GM18505 (cell line): Measurements from ENCODE around the gene MSH6.
A peak's percentile ranks its signal among the peaks of the same experiment; 100 is the strongest.

Experiments
- ATAC-seq: cut with Tn5 transposase; IDR thresholded peaks from one replicate; pipeline ENCODE4 v1.9.1; 2021; ENCODE audit not compliant: unreplicated experiment
- POLR2A ChIP-seq: IDR thresholded peaks from 4 replicates; pipeline ENCODE4 v1.6.1; 2011; ENCODE audit warnings: borderline replicate concordance; ENCODE audit not compliant: insufficient read depth, insufficient read length; ENCODE audit errors: extremely low read depth

Gene MSH6, protein sequence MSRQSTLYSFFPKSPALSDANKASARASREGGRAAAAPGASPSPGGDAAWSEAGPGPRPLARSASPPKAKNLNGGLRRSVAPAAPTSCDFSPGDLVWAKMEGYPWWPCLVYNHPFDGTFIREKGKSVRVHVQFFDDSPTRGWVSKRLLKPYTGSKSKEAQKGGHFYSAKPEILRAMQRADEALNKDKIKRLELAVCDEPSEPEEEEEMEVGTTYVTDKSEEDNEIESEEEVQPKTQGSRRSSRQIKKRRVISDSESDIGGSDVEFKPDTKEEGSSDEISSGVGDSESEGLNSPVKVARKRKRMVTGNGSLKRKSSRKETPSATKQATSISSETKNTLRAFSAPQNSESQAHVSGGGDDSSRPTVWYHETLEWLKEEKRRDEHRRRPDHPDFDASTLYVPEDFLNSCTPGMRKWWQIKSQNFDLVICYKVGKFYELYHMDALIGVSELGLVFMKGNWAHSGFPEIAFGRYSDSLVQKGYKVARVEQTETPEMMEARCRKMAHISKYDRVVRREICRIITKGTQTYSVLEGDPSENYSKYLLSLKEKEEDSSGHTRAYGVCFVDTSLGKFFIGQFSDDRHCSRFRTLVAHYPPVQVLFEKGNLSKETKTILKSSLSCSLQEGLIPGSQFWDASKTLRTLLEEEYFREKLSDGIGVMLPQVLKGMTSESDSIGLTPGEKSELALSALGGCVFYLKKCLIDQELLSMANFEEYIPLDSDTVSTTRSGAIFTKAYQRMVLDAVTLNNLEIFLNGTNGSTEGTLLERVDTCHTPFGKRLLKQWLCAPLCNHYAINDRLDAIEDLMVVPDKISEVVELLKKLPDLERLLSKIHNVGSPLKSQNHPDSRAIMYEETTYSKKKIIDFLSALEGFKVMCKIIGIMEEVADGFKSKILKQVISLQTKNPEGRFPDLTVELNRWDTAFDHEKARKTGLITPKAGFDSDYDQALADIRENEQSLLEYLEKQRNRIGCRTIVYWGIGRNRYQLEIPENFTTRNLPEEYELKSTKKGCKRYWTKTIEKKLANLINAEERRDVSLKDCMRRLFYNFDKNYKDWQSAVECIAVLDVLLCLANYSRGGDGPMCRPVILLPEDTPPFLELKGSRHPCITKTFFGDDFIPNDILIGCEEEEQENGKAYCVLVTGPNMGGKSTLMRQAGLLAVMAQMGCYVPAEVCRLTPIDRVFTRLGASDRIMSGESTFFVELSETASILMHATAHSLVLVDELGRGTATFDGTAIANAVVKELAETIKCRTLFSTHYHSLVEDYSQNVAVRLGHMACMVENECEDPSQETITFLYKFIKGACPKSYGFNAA (N-terminal part only)

DNA sequence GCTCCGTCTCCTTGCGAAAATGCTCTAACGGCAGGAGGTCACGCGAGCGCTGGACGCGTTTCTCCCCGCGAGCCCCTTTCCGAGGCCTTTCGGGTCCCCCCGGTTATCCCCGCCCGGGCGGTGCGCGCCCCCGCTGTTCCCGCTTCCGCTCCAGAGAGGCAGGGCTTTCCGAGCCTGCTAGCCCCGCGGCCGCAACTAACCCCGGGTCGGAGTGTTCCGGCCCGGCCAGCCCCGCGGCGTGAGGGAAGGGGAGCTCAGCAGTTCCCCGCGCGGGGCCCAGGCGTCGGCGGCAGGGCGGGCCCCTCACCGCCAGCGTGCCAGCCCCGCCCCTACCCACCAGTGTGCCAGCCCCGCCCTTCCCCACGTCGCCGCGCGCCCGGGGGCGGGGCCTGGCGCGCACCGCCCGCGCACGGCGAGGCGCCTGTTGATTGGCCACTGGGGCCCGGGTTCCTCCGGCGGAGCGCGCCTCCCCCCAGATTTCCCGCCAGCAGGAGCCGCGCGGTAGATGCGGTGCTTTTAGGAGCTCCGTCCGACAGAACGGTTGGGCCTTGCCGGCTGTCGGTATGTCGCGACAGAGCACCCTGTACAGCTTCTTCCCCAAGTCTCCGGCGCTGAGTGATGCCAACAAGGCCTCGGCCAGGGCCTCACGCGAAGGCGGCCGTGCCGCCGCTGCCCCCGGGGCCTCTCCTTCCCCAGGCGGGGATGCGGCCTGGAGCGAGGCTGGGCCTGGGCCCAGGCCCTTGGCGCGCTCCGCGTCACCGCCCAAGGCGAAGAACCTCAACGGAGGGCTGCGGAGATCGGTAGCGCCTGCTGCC is at the start of gene MSH6:
MSH6 (plus strand) TSS at position 475 of the 815 bp plus-strand sequence; CDS start at position 564, 89 bp downstream.
- TF ChIP-seq POLR2A, result peak; percentile 73

DNA sequence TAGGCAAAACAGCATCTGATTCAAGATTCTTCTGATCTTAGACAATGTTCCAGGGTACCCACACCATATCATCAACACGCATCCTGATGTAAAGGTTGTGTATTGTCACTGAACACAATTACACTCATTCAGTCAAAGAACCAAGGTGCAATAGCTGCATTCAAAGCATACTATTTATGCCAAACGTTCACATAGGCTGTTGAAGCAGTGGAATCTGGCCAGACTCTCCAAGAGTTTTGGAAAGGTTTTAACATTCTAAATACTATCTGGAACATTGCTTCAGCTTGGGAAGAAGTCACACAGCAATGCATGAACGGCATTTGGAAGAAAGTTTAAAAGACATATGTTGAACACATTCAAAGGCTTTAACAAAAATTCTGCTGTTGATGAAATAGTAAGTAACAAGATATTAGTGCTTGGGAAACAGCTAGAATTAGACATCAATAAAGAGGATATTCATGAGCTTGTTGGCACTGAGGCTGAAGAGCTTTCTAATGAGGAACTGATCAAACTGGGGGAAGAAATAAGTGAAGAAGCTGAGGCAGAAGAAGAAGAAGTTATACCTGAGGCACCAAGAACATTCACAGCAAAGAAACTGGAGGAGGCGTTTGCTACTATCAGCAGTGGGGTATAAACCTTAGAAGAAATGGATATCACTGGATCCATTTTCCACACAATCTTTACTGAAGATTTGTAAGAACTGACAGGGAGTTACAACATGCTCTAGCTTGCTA is 47.6 kb upstream of the MSH6 start:
- no peak for ATAC-seq
- TF ChIP-seq POLR2A, result no peak

More for the DNA sequence above, at the start of gene MSH6:
- peak; percentile 82 for ATAC-seq

DNA sequence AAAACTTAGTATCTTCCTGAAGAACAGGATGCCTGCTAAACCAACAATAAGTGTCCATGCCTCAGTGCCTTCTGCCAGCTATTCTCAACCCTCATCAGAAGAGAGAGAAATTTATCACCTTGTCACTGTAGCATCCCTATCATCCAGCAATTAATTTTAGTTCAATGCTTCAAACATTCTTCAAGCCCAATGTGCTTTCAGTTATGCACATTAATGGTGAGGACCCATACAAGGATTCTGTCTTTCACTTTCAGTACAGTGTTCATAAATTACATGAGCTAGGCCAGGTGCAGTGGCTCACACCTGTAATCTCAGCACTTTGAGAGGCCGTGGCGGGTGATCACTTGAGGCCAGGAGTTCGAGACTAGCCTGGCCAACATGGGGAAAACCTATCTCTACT is 47.0 kb upstream of the MSH6 start:
- ATAC-seq, result peak; percentile 59
- TF ChIP-seq POLR2A, result no peak

DNA sequence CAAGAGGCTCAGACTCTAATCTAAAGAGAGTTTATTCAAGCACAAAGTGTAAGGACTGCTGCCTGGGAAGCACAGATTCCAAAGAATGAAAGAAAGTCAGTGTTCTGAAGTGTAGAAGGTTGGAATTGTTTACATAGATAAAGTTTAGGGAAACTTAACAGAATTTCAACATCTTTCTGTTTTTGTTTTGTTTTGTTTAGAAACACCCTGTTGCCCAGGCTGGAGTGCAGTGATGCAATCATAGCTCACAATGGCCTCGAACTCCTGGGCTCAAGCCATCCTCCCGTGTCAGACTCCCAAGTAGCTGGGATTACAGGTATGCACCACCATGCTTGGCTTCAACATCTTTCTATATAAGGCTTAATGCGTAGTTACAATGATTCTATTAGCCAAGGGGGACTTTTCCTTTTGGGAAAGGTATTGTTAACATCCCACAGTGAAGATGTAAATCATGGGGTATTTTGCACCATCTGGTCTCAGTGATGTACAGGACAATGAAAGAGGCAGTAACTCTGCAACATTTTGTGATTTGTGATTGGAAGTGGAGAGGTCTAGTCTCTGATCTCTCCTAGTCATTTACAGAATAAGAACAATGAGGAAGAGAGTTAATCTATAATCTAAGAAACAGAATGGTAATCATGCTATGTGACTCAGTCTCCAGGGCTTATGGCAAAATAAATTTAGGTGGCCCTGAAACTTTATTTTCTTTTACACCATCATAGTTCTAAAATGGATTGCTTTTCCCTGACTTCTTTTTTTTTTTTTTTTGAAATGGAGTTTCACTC is 45.6 kb upstream of the MSH6 start:
- ATAC-seq, result no peak
- TF ChIP-seq POLR2A, result no peak

DNA sequence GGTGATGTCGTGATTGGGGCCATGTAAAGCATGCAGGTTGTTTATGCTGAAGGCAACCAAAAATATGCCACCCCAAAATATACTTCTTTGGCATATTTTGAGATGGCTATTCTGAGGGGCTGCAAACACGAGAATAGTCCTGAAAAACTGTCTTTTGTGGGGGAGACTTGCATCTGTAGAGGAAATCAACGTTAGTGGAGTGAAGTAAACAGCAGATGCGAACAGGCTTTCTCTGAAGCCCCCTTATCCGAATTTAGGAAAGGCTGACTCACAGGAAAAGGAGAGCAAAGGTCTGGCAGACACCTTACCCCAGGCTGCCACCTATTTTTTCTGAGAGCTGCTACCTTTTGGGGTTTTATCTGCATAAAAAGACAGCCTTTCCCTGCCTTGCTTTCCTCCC is 44.6 kb upstream of the MSH6 start:
- no peak for ATAC-seq
- TF ChIP-seq POLR2A, result no peak

DNA sequence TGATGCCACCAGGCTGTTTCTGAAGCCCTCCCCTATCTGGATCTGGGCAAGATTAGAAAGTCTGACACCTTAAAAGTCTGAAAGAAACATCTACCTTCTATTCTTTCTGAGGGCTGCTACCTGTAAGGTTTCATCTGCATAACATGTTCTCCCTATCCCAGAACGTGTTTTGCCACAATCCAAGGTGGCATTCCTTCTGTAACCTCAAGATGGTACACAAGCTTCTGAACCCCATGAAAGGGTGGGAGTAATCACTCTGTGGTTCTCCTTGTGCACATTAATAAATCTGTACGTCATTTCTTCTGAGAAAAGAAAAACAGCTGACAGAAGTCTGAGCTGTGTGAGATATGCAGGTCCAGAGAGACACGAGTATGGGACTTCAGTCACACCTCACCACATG is 41.8 kb upstream of the MSH6 start:
- ATAC-seq, result no peak
- TF ChIP-seq POLR2A, result no peak

DNA sequence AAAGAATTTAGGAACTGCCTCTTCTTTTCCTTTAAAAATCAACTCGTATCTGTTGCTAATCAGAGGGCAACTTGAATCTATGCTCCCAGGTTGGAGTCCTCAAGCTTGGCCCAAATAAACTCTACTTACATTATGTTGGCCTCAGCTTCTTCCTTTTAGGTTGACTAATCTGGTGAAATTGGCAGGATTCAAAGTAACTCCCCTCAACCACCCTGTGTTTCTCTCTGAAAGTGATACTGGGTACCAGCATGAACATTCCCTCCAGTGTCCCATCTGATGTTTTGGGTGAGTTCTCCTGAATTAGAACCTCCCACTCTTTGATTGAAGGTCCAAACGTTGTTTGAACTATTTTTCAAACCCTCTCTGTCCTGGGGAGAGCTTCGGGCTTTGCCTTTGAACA is 41.3 kb upstream of the MSH6 start:
- no peak for TF ChIP-seq POLR2A
- no peak for ATAC-seq

DNA sequence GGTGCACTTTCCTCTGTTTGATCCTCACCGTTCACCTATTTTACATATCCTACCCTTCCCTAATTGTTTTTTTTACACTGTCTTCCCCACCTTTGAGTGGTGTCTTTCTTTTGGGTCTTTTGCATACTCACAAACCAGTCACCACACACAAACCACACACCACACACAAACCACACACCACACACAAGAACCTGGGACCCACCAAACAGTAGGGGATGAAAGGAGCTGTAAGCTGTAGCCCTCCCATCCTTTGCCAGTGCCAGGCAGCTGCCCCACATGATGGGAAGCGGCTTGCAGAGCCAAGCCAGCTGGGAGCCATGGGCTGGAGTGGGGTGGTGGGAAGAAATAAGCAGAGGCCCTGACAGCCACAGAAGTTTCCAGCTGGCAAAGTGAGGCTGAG is 38.9 kb upstream of the MSH6 start:
- ATAC-seq, result no peak
- no peak for TF ChIP-seq POLR2A

DNA sequence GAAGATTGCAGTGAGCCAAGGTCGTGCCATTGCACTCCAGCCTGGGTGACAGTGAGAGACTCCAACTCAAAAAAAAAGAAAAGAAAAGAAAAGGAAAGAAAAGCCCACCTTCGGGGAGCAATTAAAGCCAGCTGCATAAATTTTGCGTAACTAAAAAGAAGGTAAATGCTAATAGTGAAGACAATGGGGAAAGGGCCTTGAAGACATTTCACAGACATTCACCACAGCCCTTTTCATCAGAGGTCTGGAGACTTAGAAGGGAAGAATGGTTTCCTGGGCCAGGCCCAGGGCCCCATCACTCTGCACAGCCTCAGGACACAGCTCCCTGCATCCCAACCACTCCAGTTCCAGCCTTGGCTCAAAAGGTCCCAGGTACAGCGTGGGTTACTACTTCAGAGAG is 35.1 kb upstream of the MSH6 start:
- no peak for TF ChIP-seq POLR2A
- no peak for ATAC-seq

DNA sequence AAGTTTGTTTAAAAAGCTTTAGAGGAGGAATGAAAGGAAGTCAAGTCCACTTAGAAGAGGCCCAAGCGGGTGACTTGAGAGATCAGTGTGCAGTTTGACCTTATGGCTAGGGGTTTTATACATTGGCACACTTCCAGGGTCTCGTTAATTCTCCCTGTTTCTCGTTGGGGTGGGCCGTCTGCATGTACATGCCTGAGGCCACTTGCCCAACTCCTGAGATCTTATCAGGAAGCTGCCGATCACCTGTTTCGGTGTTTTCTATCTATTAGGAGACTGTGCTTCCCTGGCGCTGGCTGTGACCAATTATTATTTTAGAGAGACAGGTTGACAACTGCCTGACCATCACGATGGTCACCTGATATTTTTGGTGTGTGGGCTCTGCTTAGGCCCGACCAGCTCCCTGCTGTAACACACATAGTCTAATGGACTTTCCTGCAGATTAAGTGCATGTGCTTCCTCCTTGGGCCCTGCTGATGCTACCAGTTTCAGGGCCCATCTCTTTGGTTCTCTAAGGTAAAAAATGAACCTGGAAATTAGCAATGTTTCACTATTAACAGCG is 31.0 kb upstream of the MSH6 start:
- ATAC-seq, result no peak
- no peak for TF ChIP-seq POLR2A

DNA sequence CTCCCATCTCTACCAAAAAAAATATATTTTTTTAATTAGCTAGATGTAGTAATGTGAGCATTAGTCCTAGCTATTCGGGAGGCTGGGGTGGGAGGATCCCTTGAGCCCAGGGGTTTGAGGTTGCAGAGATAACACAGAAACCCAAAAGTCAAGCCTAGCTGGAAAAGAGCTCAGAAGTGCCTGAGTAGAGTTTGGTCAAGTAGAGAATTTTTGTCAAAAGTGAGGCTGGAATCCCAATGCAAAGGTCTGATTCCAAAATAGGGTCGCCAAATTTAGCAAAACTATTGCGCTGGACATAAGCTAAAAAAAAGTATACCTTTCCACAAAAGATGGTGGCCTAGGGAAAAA is 15.5 kb upstream of the MSH6 start:
- TF ChIP-seq POLR2A, result no peak
- no peak for ATAC-seq
